Activated T-cell treated with anti-CD3 and anti-CD28 coated beads, Interleukin-2, amount 50 U/mL, for 4 hours (primary cell): Measurements from ENCODE around the gene ZMYM2. TPM values are rescaled to one million over a fixed set of nuclear protein-coding genes. Genes with fewer than 3 reads are reported as not detected.
A peak's percentile ranks its signal among the peaks of the same experiment; 100 is the strongest.

Experiments used
- ATAC-seq, 2 donors: fragments of 200-7000 bp; cut with Tn5 transposase; one replicate each; pipeline ENCODE4 v1.10.0; 2021
- DNase-seq: peaks from one replicate; pipeline ENCODE4 v3.0.0-alpha.2; 2020
- H3K27me3 Mint-ChIP-seq: one replicate; pipeline ENCODE4 v1.8.0; 2021; ENCODE audit warnings: low read depth, mixed read lengths
- H3K36me3 Mint-ChIP-seq: one replicate; pipeline ENCODE4 v1.8.0; 2022; ENCODE audit warnings: mixed read lengths; ENCODE audit not compliant: insufficient read depth
- H3K4me1 Mint-ChIP-seq: one replicate; pipeline ENCODE4 v1.8.0; 2021; ENCODE audit warnings: low read depth, mixed read lengths
- H3K4me3 Mint-ChIP-seq: one replicate; pipeline ENCODE4 v1.8.0; 2021; ENCODE audit warnings: mild to moderate bottlenecking, moderate library complexity, mixed read lengths
- H3K9me3 Mint-ChIP-seq: one replicate; pipeline ENCODE4 v1.8.0; 2021; ENCODE audit warnings: mixed read lengths
- total RNA-seq, 3 donors: library from RNA; stranded (reverse); gene quantifications; one replicate each; pipeline ENCODE4 v1.2.1, GENCODE V29; 2021

ZMYM2 gene
- total RNA-seq, result 10 to 100 TPM; 26.6 to 38.4 (median 34.4) TPM

DNA sequence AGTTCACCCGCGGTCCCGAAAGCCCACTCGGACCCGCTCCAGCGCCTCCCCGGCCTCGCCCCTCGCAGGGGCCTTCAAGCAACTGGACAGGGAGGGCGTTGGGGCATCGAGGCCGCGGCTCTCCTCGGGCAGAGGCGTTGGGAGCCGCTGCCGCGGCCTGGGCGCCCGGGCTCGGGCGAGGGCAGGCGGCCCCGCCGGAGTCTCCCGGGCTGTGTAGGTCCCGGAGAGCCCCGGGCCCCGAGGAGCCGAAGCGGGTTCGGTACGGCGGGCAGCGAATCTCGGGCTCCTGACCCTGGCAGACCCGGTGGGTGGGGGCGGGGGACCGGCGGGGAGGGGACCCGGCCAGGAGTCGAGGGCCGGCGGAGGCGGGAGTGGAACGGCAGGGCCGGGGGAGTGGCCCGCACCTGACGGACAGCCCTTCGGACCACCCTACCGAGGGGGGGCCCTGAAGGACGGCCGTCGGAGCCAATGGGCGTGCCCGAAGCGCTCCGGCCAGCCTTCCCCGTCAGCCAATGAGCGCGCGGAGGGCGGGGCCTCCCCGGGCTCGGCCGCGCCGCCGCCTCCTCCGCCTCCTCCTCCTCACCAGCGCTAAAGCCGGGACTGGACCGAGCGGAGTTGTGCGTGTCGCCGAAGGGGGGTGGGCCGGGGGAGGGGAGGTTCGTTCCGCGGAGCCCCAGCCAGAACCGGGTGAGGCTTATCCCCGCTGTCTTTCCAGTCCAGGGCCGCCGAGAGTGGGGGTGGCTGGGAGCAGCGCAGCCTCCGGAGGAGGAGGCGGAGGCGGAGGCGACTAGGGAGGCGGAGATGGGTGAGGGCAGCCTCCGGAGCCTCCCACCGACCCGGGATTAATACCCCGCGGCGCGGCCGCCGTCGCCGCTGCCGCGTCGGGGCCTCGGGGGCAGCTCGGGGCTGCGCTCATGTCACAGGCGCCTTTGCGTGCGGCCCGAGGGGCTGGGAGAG lies at the start of gene ZMYM2:
Gene ZMYM2, plus strand, starts transcription at position 573 of the 957 bp plus-strand sequence. CDS start 34,346 bp downstream, outside the sequence.
- Mint-ChIP-seq H3K4me1 (peaks cover 33% of the 10 kb centered on the region), H3K27me3 (no peaks in the 10 kb centered on the region), H3K36me3 (no peaks in the 10 kb centered on the region), H3K4me3 (peak within 1 kb of the TSS; percentile 96), H3K9me3 (no peaks in the 10 kb centered on the region)
- peak; percentile 84 for ATAC-seq
- DNase-seq, result peak; percentile 98

DNA sequence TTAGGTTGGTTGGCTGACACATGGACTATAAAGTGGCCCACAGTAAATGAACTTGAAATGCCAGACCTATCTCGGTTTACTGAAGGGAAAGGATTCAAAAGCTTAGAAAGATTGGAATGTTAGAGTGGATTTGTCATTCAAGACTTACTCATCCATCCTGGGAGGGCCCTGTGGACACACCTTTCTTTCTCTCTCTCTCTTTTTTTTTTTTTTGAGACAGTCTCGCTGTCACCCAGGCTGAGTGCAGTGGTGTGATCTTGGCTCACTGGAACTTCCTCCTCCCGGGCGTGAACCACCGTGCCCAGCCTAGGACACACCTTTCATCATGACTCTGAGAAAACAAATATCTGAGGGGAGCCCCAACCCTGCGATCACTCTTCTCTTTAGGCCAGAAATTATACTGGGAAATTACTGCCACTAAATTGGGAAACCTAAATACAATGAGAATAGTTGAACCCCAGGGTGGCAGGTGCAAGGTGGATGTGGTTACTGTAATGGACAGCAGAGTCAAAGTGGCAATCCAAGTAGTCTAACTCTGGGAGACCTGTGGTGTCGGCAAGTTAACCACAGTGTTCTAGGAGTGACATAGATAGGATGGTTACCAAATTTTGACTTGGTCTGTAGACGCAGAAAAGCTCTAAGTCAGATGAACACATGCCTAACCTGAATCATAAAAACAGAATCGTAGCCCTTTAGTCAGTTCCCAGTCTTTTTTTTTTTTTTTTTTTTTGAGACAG lies 48.0 kb upstream of the ZMYM2 start:
- Mint-ChIP-seq H3K4me3 (no peak overlapping the region), H3K9me3 (no peaks in the 10 kb centered on the region), H3K36me3 (no peaks in the 10 kb centered on the region), H3K4me1 (no peaks in the 10 kb centered on the region), H3K27me3 (no peaks in the 10 kb centered on the region)
- DNase-seq (no peak), ATAC-seq (no peak)

DNA sequence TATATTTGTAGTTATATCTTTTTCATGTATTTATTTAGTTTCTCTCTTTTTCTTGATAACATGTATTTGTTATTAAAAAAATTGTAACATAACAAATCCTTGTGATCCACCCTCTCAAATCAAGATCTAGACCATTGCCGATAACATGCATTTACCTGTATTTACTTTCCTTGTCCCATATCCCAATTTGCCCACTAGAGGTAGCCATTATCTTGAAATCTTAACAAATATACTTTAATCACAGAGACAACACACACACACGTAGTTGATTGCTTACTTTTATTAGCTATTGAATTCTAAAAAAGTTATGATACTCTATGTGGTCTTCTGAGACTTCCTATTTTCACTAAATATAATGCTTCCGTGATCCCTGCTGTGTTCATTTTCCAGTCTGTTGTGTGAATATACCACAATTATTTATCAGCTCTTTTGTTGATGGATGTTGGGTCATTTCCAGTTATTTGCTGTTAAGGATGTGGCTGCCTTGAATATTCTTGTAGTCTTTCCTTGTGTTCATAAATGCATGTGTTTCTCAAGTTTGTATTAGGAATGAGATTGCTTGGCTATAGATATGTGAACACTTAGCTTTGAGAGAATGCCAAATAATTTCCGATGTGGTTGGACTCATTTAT lies 31.3 kb upstream of the ZMYM2 start:
- Mint-ChIP-seq H3K9me3 (no peaks in the 10 kb centered on the region), H3K4me3 (no peak overlapping the region), H3K4me1 (no peaks in the 10 kb centered on the region), H3K27me3 (no peaks in the 10 kb centered on the region), H3K36me3 (no peaks in the 10 kb centered on the region)
- DNase-seq, result no peak
- ATAC-seq, result no peak

DNA sequence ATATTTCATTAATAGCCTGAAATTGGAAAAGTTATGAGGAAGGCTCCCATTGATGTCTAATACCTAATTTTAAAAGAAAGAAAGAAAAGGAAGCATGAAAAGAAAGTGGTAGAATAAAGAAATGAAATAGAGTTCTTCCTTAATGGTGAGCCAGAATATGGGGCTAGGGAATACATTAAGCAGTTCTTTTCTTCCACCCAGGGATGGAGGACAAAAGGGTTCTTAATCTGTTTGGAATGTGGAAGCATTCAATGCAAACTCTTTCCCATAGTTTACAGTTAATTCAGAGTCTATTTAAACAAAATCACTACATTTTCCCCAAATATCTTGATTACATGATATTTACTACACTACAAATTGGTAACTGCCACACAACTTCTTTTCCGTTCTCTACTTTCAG lies 18.4 kb upstream of the ZMYM2 start:
- peaks cover 17% of the 10 kb centered on the region for H3K27me3 Mint-ChIP-seq
- no peaks in the 10 kb centered on the region for H3K9me3 Mint-ChIP-seq
- no peaks in the 10 kb centered on the region for H3K4me1 Mint-ChIP-seq
- ATAC-seq (no peak), DNase-seq (no peak)
- H3K36me3 Mint-ChIP-seq, result no peaks in the 10 kb centered on the region
- no peak overlapping the region for H3K4me3 Mint-ChIP-seq

DNA sequence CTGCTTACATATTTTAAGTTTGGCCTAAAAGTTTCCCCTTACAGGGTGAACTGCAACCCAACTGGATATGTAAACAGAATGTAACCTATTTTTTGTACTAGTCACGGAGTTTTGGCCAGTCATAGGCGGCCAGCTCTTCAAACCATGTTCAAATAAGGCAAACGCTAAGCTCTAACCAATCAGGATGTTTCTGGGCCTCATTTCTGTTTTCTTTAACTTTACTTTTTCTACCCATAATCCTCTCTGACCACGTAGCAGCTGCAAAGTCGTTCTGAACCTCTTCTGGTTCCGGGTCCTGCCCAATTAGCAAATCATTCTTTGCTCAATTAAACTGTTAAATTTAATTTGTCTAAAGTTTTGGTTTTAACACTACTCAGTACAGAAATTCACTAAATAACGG lies 8.2 kb upstream of the ZMYM2 start:
- ATAC-seq (no peak), DNase-seq (no peak)
- Mint-ChIP-seq H3K4me3 (no peak overlapping the region), H3K27me3 (peaks cover 7% of the 10 kb centered on the region), H3K4me1 (no peaks in the 10 kb centered on the region), H3K9me3 (no peaks in the 10 kb centered on the region), H3K36me3 (no peaks in the 10 kb centered on the region)

DNA sequence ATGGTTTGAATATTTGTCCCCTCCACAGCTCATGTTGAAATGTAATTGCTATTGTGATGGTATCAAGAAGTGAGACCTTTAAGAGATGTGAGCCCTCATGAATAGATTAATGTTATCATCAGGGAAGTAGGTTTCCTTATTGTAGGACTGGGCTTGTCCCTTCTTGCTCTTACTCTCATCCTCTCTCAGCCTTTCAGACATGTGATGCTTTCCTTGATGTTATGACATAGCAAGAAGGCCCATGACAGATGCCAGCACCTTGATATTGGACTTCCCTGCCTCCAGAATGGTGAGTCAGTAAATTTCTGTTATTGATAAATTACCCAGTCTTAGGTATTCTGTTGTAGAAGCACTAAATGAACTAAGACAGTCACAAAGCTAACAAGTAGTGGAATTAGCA lies 5.7 kb upstream of the ZMYM2 start:
- Mint-ChIP-seq H3K9me3 (no peaks in the 10 kb centered on the region), H3K4me3 (no peak overlapping the region), H3K27me3 (no peaks in the 10 kb centered on the region), H3K4me1 (peaks cover 3% of the 10 kb centered on the region), H3K36me3 (no peaks in the 10 kb centered on the region)
- ATAC-seq, result no peak
- no peak for DNase-seq

DNA sequence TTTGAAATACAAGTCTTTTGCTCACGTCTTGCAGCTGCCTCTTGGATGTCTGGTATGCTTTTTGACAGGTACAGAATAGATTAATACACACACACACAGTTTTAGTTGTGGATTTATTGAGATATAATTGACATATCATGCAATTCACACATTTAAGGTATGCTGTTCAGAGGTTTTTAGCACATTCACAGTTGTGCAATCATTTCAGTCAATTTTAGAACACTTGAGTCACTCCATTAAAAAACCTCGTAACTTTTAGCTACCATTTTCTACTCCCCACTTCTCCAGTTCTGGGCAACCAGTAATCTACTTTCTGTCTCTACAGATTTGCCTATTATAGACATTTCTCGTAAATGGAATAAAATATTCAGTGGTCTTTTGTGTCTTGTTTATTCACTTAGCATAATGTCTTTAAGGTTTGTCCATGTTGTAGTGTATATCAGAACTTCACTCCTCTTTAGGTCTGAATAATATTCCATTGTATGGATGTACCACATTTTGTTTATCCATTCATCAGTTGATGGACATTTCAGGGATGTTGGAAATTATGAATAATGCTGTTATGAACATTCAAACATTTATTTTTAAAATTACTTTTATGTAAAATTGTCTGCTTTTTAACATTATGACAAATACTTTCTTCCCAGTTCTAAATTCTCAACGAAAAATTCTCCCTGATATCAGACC lies 2.5 kb upstream of the ZMYM2 start:
- Mint-ChIP-seq H3K27me3 (no peaks in the 10 kb centered on the region), H3K4me1 (peaks cover 14% of the 10 kb centered on the region), H3K36me3 (no peaks in the 10 kb centered on the region), H3K4me3 (no peak overlapping the region), H3K9me3 (no peaks in the 10 kb centered on the region)
- DNase-seq, result no peak
- no peak for ATAC-seq

DNA sequence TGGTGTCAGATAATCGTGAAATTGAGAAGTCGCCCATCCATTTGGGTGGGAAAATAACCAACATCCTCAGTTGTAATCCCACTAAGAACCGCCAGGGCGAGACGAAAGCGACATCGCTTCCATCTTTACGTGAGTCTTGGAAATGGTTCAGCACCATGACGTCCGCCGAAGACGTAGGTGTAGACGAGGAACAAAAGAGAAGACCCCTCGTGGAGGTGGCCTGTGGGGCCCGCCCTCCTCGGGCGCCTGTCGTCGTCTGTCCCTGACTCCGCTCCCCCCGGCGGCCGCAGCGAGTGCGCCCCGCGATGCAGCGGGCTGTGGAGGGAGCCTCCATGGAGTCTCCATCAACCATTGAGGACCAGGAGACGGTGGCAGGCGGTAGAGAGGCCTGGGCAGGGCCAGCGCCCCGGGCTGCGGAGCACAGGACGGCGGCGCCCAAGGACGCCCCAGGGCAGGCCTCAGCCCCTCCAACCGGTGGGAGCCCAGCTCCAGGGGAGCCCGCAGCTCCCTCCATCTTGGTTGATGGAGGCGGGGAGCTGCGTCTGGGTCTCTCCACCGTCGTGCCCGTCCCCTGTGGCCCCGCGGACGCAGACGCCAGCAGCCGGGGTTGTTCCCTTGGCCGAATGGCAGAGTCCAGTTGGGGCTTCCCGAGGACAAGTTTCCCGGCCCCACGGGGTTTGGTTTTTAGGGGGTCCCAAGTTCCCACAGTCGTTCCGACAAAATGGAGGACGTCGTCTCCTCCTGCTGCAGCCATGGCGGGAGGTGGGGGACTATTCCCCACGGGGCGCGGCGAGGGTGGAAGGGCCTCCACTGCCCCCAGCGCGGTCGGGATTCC lies 990 bp upstream of the ZMYM2 start:
- H3K36me3 Mint-ChIP-seq, result no peaks in the 10 kb centered on the region
- ATAC-seq, result peak; percentile 12 to 16
- DNase-seq, result peak; percentile 82
- H3K4me1 Mint-ChIP-seq, result peaks cover 27% of the 10 kb centered on the region
- no peaks in the 10 kb centered on the region for H3K27me3 Mint-ChIP-seq
- peak overlapping the region; percentile 80 for H3K4me3 Mint-ChIP-seq
- no peaks in the 10 kb centered on the region for H3K9me3 Mint-ChIP-seq

DNA sequence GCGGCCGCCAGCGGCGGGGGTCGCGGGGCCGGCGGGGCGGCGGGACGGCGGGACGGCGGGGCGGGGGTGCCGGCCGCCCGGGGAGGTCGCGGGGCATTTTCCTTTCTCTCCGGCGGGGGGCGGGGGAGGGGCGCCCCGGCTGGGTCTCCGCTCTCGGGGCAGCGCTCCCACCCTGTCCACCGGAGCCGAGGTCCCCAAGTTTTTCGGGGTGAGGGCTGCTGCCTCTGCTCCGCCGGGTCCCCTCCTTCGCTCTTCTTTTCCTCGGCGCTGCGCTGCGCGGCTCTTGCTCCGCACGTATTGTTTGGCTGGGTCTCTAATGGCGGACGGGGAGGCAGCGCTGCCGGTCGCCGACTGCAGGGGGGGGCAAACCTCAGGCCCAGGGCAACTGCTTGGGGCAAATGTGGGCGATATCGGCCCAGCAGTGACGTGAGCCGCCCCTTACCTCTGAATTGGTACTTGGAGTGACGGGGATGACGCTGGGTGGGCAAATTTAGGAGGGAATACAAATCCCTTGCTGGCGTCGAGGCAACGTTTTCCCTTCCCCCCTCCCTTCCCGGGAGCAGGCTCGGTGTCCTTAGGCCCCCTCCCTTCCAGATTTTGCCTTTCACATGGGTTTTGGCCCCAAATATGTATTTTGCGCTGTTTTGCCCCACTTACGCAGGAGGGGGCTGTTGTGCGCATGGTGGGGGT lies 759 bp downstream of the ZMYM2 start:
- ATAC-seq, result peak; percentile 19 to 23
- peak; percentile 63 for DNase-seq
- Mint-ChIP-seq H3K27me3 (no peaks in the 10 kb centered on the region), H3K9me3 (no peaks in the 10 kb centered on the region), H3K36me3 (no peaks in the 10 kb centered on the region), H3K4me1 (peaks cover 33% of the 10 kb centered on the region), H3K4me3 (peak overlapping the region; percentile 96)

DNA sequence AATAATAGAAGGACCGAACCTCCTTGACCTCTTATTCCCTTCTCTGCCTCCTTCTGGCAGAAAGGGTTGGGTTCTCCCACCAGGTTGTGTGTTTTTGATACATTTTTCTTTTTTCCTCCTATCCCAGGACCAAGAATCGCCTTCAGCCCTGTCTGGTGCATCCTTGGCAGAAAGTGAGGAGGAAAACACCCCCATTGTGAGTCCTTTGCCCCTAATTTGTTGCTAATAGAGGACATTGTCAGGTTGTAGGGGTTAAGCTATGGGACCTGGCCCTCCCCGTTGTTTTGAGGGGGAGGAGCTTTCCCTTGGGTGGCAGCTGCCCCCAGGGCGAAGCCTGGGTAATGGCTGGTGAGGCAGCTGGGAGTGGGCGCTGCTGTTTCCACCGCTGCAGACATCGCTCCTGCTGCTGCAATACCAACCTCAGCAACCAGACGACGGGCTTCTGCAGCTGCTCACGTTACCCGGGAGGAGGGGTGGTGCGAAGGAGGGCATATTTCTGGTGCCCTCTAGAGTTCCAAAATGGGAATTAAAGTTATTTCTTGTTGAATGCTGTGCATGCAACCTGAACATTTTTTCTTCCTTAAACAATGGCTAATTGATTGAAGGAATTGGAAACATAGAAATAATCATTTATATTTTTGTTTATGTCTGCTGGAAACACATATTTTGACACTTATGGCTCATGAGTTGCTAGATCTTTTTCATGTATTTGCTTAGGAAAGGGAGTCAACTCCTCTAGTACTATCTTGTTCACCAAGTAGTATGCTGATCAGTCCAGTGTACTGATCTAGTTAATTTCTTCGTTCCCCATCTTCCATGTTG lies 1.5 kb downstream of the ZMYM2 start:
- H3K27me3 Mint-ChIP-seq, result no peaks in the 10 kb centered on the region
- DNase-seq, result peak; percentile 80
- no peaks in the 10 kb centered on the region for H3K36me3 Mint-ChIP-seq
- H3K9me3 Mint-ChIP-seq, result no peaks in the 10 kb centered on the region
- peak overlapping the region; percentile 96 for H3K4me3 Mint-ChIP-seq
- ATAC-seq, result peak; percentile 53 to 55
- peaks cover 35% of the 10 kb centered on the region for H3K4me1 Mint-ChIP-seq

DNA sequence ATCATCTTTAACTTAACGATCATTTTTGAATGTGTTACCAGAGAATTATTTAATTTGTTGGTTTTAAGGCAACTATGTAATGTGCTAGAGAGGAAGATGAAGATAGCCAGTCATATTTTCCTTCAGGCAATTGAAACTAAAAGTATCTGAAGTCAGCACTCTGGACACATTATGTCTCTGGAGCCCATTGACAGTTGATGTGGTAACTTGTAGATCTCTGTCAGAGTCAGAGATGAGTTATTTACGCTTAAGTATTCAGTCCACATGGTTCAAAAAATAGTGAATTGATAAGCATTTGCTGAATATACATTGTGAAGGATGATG lies 2.1 kb downstream of the ZMYM2 start:
- DNase-seq (no peak), ATAC-seq (no peak)
- Mint-ChIP-seq H3K9me3 (no peaks in the 10 kb centered on the region), H3K36me3 (no peaks in the 10 kb centered on the region), H3K27me3 (no peaks in the 10 kb centered on the region), H3K4me1 (peaks cover 39% of the 10 kb centered on the region), H3K4me3 (peak overlapping the region; percentile 96)

DNA sequence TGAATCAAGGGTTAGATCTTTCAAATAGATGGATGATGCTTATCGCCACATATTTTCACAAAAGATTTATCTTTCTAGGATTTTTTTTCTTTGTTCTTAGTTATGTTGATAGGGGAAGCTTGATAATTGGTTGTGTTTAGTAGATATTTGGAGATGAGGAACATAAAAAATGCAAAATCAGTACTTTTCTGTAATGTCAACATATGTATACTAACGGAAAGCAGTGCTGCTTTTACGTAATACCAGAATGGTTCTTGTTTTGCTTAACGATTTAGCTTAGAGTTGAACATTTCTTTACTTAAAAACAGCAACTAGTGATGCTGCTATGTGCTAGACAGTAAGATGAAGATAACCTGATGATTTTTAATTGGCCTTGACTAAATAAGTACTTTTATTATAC lies 3.0 kb downstream of the ZMYM2 start:
- no peaks in the 10 kb centered on the region for H3K36me3 Mint-ChIP-seq
- ATAC-seq, result no peak
- peak overlapping the region; percentile 96 for H3K4me3 Mint-ChIP-seq
- DNase-seq, result no peak
- H3K4me1 Mint-ChIP-seq, result peaks cover 43% of the 10 kb centered on the region
- H3K9me3 Mint-ChIP-seq, result no peaks in the 10 kb centered on the region
- no peaks in the 10 kb centered on the region for H3K27me3 Mint-ChIP-seq
